H9 (cell line): ENCODE results near the gene LRRC30. TPM values are rescaled to one million over a fixed set of nuclear protein-coding genes. Genes with fewer than 3 reads are reported as not detected.

Experiments used
- DNase-seq: peaks from one replicate; pipeline ENCODE4 v3.0.0-alpha.2; 2017
- H2AFZ ChIP-seq: one replicate; pipeline ENCODE4 v1.6.1; 2013; ENCODE audit warnings: mild to moderate bottlenecking, low read length, control low read depth, moderate library complexity
- H2AK5ac ChIP-seq: 2 replicates; pipeline ENCODE4 v1.6.1; 2013; ENCODE audit warnings: low read length, control low read depth, mixed read lengths; ENCODE audit not compliant: insufficient read length
- H2BK120ac ChIP-seq: one replicate; pipeline ENCODE4 v1.6.1; 2013; ENCODE audit warnings: low read depth, mild to moderate bottlenecking, low read length, control low read depth, inconsistent platforms; ENCODE audit not compliant: poor library complexity, severe bottlenecking
- H2BK12ac ChIP-seq: 2 replicates; pipeline ENCODE4 v1.6.1; 2013; ENCODE audit warnings: low read length, control low read depth, mixed read lengths, low read depth; ENCODE audit not compliant: insufficient read length
- H2BK15ac ChIP-seq: 2 replicates; pipeline ENCODE4 v1.6.1; 2013; ENCODE audit warnings: low read depth, low read length, control low read depth
- H2BK20ac ChIP-seq: one replicate; pipeline ENCODE4 v1.6.1; 2013; ENCODE audit warnings: low read depth, mild to moderate bottlenecking, low read length, control low read depth, inconsistent platforms; ENCODE audit not compliant: poor library complexity, severe bottlenecking
- H2BK5ac ChIP-seq: 2 replicates; pipeline ENCODE4 v1.6.1; 2013; ENCODE audit warnings: low read length, control low read depth, mixed read lengths; ENCODE audit not compliant: insufficient read length
- H3K14ac ChIP-seq: 2 replicates; pipeline ENCODE4 v1.6.1; 2013; ENCODE audit warnings: low read length, control low read depth; ENCODE audit not compliant: insufficient read depth
- H3K18ac ChIP-seq: 2 replicates; pipeline ENCODE4 v1.6.1; 2013; ENCODE audit warnings: low read depth, mild to moderate bottlenecking, mixed read lengths, low read length, control low read depth; ENCODE audit not compliant: insufficient read length
- H3K23ac ChIP-seq: 2 replicates; pipeline ENCODE4 v1.6.1; 2013; ENCODE audit warnings: low read length, control low read depth, mixed read lengths, low read depth; ENCODE audit not compliant: insufficient read length
- H3K23me2 ChIP-seq: 2 replicates; pipeline ENCODE4 v1.6.1; 2013; ENCODE audit warnings: low read depth, mild to moderate bottlenecking, mixed read lengths, low read length, control low read depth; ENCODE audit not compliant: insufficient read length, poor library complexity, severe bottlenecking
- H3K27ac ChIP-seq: 2 replicates; pipeline ENCODE4 v1.5.1; 2013; ENCODE audit warnings: low read length, control low read depth, mixed read lengths, low read depth; ENCODE audit not compliant: insufficient read length
- H3K27me3 ChIP-seq: 2 replicates; pipeline ENCODE4 v1.6.1; 2013; ENCODE audit warnings: low read length, control low read depth, inconsistent platforms; ENCODE audit not compliant: insufficient read depth
- H3K4ac ChIP-seq: 2 replicates; pipeline ENCODE4 v1.6.1; 2013; ENCODE audit warnings: low read depth, mild to moderate bottlenecking, control low read depth, inconsistent platforms, low read length, moderate library complexity
- H3K4me1 ChIP-seq: 2 replicates; pipeline ENCODE4 v1.6.1; 2013; ENCODE audit warnings: low read length, control low read depth, inconsistent platforms; ENCODE audit not compliant: insufficient read depth
- H3K4me2 ChIP-seq: 2 replicates; pipeline ENCODE4 v1.6.1; 2013; ENCODE audit warnings: low read length, control low read depth, mixed read lengths; ENCODE audit not compliant: insufficient read length, insufficient read depth
- H3K56ac ChIP-seq: 2 replicates; pipeline ENCODE4 v1.6.1; 2013; ENCODE audit warnings: low read depth, mild to moderate bottlenecking, mixed read lengths, low read length, control low read depth; ENCODE audit not compliant: insufficient read length
- H3K79me1 ChIP-seq: 2 replicates; pipeline ENCODE4 v1.6.1; 2013; ENCODE audit warnings: low read depth, mild to moderate bottlenecking, moderate library complexity, low read length, control low read depth, inconsistent platforms; ENCODE audit not compliant: insufficient read depth, poor library complexity, severe bottlenecking
- H3K79me2 ChIP-seq: 2 replicates; pipeline ENCODE4 v1.6.1; 2013; ENCODE audit warnings: low read length, control low read depth, inconsistent platforms; ENCODE audit not compliant: insufficient read depth
- H3K9ac ChIP-seq: 2 replicates; pipeline ENCODE4 v1.6.1; 2013; ENCODE audit warnings: low read length, control low read depth, mixed read lengths; ENCODE audit not compliant: insufficient read length; ENCODE audit errors: extremely low read depth
- H3K9me3 ChIP-seq: one replicate; pipeline ENCODE4 v1.6.1; 2013; ENCODE audit warnings: low read depth, low read length, inconsistent platforms; ENCODE audit not compliant: control insufficient read depth
- H3T11ph ChIP-seq: one replicate; pipeline ENCODE4 v1.6.1; 2013; ENCODE audit warnings: mild to moderate bottlenecking, low read length, control low read depth, inconsistent platforms
- H4K20me1 ChIP-seq: one replicate; pipeline ENCODE4 v1.6.1; 2013; ENCODE audit not compliant: control insufficient read depth, insufficient read length, insufficient read depth
- H4K5ac ChIP-seq: 2 replicates; pipeline ENCODE4 v1.6.1; 2013; ENCODE audit warnings: low read depth, mild to moderate bottlenecking, mixed read lengths, low read length, control low read depth; ENCODE audit not compliant: insufficient read length
- H4K8ac ChIP-seq: replicated peaks from 2 replicates; pipeline ENCODE4 v1.6.1; 2013; ENCODE audit warnings: low read length, control low read depth, mixed read lengths, low read depth; ENCODE audit not compliant: insufficient read length
- H4K91ac ChIP-seq: 2 replicates; pipeline ENCODE4 v1.6.1; 2013; ENCODE audit warnings: low read depth, mild to moderate bottlenecking, moderate library complexity, mixed read lengths, low read length, control low read depth; ENCODE audit not compliant: insufficient read length
- H3K27ac Mint-ChIP-seq, 3 experiments: 2 replicates in 2 of 3; 3 replicates in 1 of 3; pipeline ENCODE4 v1.8.0; 2020 to 2021; ENCODE audit warnings: mixed read lengths in 3 of 3, mild to moderate bottlenecking in 1 of 3, moderate library complexity in 1 of 3
- H3K27me3 Mint-ChIP-seq: 2 replicates; pipeline ENCODE4 v1.8.0; 2021; ENCODE audit warnings: low read depth, mild to moderate bottlenecking, moderate library complexity, mixed read lengths
- H3K36me3 Mint-ChIP-seq, 3 experiments: 2 replicates in 2 of 3; 3 replicates in 1 of 3; pipeline ENCODE4 v1.8.0; 2020 to 2021; ENCODE audit warnings: low read depth in 3 of 3, mixed read lengths in 3 of 3; ENCODE audit not compliant: insufficient read depth in 1 of 3
- H3K4me1 Mint-ChIP-seq, 2 experiments: 2 replicates each; pipeline ENCODE4 v1.8.0; 2020; ENCODE audit warnings: mixed read lengths in 2 of 2
- H3K4me3 Mint-ChIP-seq, 2 experiments: 2 replicates in 1 of 2; 3 replicates in 1 of 2; pipeline ENCODE4 v1.8.0; 2020 to 2021; ENCODE audit warnings: mild to moderate bottlenecking in 2 of 2, mixed read lengths in 2 of 2, moderate library complexity in 1 of 2
- H3K9me3 Mint-ChIP-seq, 2 experiments: 2 replicates in 1 of 2; 3 replicates in 1 of 2; pipeline ENCODE4 v1.8.0; 2020; ENCODE audit warnings: mild to moderate bottlenecking in 2 of 2, mixed read lengths in 2 of 2, moderate library complexity in 1 of 2
- WGBS: extraction: QIAGEN DNeasy Blood & Tissue Kit; methylation state at CpG from one replicate; pipeline ENCODE4 v1.1.7; 2013; ENCODE audit warnings: missing lambda C conversion rate, low lambda C conversion rate, mixed read lengths; ENCODE audit not compliant: insufficient read length; ENCODE audit errors: extremely low coverage; 5-methylcytosine and 5-hydroxymethylcytosine counted together
- total RNA-seq: library from RNA; stranded (reverse); gene quantifications from 2 replicates; pipeline ENCODE4 v1.2.1, GENCODE V29; 2021
- TF ChIP-seq, protein P1 (sequence below): fragments of 200-600 bp; sonication (generic); conservative IDR thresholded peaks from 3 replicates; pipeline ENCODE4 v1.8.0; 2021; ENCODE audit warnings: antibody characterized with exemption, mild to moderate bottlenecking

The LRRC30 gene
- total RNA-seq, 1 experiment from 2014 or later, result not detected

DNA sequence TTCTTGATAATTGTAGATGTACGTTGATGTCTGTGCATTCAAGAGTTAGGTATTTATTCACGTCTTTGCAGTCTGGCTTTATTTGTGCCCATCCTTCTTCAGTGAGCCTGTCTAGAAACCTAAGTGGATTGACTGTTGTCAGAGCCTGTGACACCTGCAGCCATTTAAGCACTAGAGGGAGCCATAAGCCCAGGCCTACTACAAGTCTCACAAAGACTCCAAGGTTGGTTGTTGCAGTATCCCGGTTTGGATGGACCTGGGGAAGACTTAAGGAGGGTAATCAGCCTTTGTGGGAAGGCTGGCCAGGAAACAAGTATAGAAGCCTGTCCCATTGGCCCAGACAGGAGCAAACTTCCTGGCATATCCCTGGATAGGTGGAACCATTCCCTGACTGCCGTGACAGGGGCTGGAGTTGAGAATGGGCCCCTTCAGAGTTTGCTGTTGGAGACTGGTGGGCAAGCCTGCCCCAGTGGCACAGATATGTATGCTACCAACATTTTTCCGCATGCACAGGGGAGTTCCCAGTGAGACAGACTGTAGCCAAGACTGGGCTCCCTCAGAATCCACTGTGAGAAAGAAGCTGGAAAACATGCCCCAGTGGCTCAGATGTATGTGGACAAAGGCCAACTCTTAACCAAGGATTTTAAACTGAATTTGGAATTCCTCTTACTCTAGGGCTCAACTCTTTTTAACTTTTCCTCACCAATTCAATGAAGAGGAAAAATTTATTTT is 9.3 kb upstream of the LRRC30 start:
- no peak overlapping the region for H4K91ac ChIP-seq
- no peak overlapping the region for H3K9ac ChIP-seq
- H4K8ac ChIP-seq, result no peak overlapping the region
- H2AK5ac ChIP-seq, result no peak overlapping the region
- no peak overlapping the region for H2BK15ac ChIP-seq
- H3K4me2 ChIP-seq, result no peak overlapping the region
- no peaks in the 10 kb centered on the region for H3K27me3 ChIP-seq
- Mint-ChIP-seq H3K27ac (no peak overlapping the region), H3K4me1 (peaks cover 14 to 21% of the 10 kb centered on the region in 2 experiments), H3K36me3 (no peaks in the 10 kb centered on the region), H3K4me3 (no peak overlapping the region), H3K9me3 (no peaks in the 10 kb centered on the region), H3K27me3 (no peaks in the 10 kb centered on the region; the same call in 1 of the 2 replicates)
- no peaks in the 10 kb centered on the region for H3K79me2 ChIP-seq
- H3K56ac ChIP-seq, result no peak overlapping the region
- peak overlapping the region; percentile 7 for H2AFZ ChIP-seq
- H3K9me3 ChIP-seq, result no peaks in the 10 kb centered on the region
- no peak overlapping the region for H3K14ac ChIP-seq
- no peak overlapping the region for H3T11ph ChIP-seq
- no peak overlapping the region for H2BK5ac ChIP-seq
- no peak overlapping the region for H3K23ac ChIP-seq
- no peak overlapping the region for H3K27ac ChIP-seq
- H4K20me1 ChIP-seq, result no peaks in the 10 kb centered on the region
- TF ChIP-seq, protein P1, sequence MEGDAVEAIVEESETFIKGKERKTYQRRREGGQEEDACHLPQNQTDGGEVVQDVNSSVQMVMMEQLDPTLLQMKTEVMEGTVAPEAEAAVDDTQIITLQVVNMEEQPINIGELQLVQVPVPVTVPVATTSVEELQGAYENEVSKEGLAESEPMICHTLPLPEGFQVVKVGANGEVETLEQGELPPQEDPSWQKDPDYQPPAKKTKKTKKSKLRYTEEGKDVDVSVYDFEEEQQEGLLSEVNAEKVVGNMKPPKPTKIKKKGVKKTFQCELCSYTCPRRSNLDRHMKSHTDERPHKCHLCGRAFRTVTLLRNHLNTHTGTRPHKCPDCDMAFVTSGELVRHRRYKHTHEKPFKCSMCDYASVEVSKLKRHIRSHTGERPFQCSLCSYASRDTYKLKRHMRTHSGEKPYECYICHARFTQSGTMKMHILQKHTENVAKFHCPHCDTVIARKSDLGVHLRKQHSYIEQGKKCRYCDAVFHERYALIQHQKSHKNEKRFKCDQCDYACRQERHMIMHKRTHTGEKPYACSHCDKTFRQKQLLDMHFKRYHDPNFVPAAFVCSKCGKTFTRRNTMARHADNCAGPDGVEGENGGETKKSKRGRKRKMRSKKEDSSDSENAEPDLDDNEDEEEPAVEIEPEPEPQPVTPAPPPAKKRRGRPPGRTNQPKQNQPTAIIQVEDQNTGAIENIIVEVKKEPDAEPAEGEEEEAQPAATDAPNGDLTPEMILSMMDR, result peak; percentile 93
- H2BK12ac ChIP-seq, result no peak overlapping the region
- H3K4me1 ChIP-seq, result no peaks in the 10 kb centered on the region
- H3K23me2 ChIP-seq, result no peaks in the 10 kb centered on the region
- no peak overlapping the region for H4K5ac ChIP-seq
- H3K4ac ChIP-seq, result no peak overlapping the region
- no CpG with 5 or more reads among the region's 5 CpGs for WGBS
- H2BK120ac ChIP-seq, result no peak overlapping the region
- H3K18ac ChIP-seq, result no peak overlapping the region
- no peaks in the 10 kb centered on the region for H3K79me1 ChIP-seq
- H2BK20ac ChIP-seq, result no peak overlapping the region
- peak; percentile 89 for DNase-seq
